Mucosa of descending colon (tissue), 3 donors: Measurements from ENCODE around the gene LRRIQ4. TPM values are rescaled to one million over a fixed set of nuclear protein-coding genes. Genes with fewer than 3 reads are reported as not detected.

Experiments
- ATAC-seq: fragments of 200-7000 bp; cut with Tn5 transposase; one replicate; pipeline ENCODE4 v1.9.1; 2020; ENCODE audit warnings: mild to moderate bottlenecking, moderate library complexity
- DNase-seq, 3 donors: peaks; one replicate each; pipeline ENCODE4 v3.0.0-alpha.2; 2020
- H3K36me3 ChIP-seq: fragments of 200-600 bp; one replicate; pipeline ENCODE4 v1.8.0; 2021; ENCODE audit warnings: low read depth, mild to moderate bottlenecking
- H3K4me1 ChIP-seq: fragments of 200-600 bp; one replicate; pipeline ENCODE4 v1.8.0; 2021; ENCODE audit warnings: low read depth, mild to moderate bottlenecking
- H3K4me3 ChIP-seq: fragments of 200-600 bp; one replicate; pipeline ENCODE4 v1.8.0; 2021; ENCODE audit warnings: mild to moderate bottlenecking
- H3K9me3 ChIP-seq: fragments of 200-600 bp; one replicate; pipeline ENCODE4 v1.8.0; 2021; ENCODE audit warnings: mild to moderate bottlenecking
- CTCF ChIP-seq: fragments of 200-600 bp; IDR thresholded peaks from one replicate; pipeline ENCODE4 v1.8.0; 2022; ENCODE audit warnings: antibody characterized with exemption, mild to moderate bottlenecking
- intact Hi-C, 2 donors: fragments of 100-400 bp; cut with DNase I in 1 of 2; cut with micrococcal nuclease in 1 of 2; formaldehyde crosslinking; loops; one replicate each; pipeline versions ENCODE4 v1.11.0 to v1.11.1; 2022; cut with DNase I, micrococcal nuclease
- long read RNA-seq, 2 donors: library from polyadenylated mRNA; unstranded; transcript quantifications; one replicate each; pipeline ENCODE4 v2.0.0, GENCODE V29; 2019 to 2021
- total RNA-seq, 3 donors: library from RNA; stranded (reverse); fragmentation: NEBNext Ultra II Directional in 2 of 3; extraction: Animal tissue kit (Norgen Biotek cat#: 25700) in 2 of 3; gene quantifications; one replicate each; pipeline versions ENCODE4 v1.2.1 to v1.2.4, GENCODE V29; 2021 to 2023
- donor health status: DM: no; HTN: no; CAD: no; lungs with moderate emphysema.
- donor health status: DM: no; HTN: no; CAD: no.
- donor health status: DM: no; HTN: yes; CAD: no.

Gene LRRIQ4
- under 1 TPM in 1 of 3 donors, not detected in 2; 0.22 TPM for total RNA-seq
- long read RNA-seq, donor 1 = 0 reads
- long read RNA-seq, donor 2 = 0 reads

DNA sequence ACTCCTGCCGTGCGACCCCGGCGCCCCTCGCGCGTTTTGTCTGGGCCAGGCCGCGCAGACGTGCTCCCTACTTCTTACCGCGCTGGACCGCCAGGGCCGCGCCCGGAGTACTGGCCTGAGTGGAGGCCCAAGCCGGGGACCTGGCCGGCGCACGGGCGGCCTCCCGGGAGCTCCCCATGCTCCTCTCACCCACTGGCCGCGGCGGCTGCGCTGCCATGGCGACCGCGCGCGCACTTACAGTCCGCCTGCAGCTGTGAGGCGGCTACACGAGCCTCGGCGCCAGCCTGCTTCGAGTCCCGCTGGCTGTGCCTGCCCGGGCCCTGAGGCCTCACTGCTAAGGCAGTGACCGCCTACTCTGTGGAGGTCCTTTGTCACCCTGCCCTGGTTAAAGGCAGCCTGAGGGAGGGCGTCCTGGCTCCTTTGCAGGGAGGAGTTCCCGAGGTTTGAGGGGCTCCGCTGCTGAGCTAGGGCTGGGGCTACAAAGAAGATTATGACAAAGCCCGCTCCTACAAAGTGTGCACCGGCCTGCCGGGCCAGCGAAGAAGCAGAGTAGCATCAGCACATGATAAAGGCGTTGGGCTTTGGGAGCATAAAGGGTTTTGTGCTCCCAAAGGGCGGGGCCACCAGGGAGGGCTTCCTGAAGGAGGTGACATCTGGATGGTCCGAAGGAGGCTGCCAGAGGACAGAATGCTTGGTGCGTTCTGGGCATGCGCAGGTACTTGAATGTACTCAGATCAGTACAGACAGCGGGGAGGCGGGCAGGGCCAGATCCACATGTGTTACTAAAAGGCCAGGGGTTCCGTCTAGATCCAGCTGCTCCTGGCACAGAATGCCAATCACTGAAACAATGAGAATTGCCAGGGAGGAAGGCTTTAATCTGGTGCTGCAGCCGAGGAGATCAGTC is at the start of gene LRRIQ4, which contains the start of gene LRRC34:
Gene LRRIQ4 (plus strand): TSS at position 539 of the 904 bp plus-strand sequence. CDS start 9,052 bp downstream, outside the sequence.
Gene LRRC34 (minus strand): TSS at position 573 of the 904 bp plus-strand sequence. CDS start 356 bp downstream, at position 217.
- no peaks in the 10 kb centered on the region for H3K9me3 ChIP-seq

GRCh38 chr3:169764312-169764881 is 48.3 kb upstream of the LRRIQ4 start:
- no peak for TF ChIP-seq CTCF
- Histone ChIP-seq H3K4me3 (peak overlapping the region; percentile 75), H3K4me1 (peaks cover 6% of the 10 kb centered on the region), H3K36me3 (no peaks in the 10 kb centered on the region), H3K9me3 (no peaks in the 10 kb centered on the region)
- DNase-seq (peak; percentile 67 to 83 (median 81)), ATAC-seq (peak; percentile 59)
- intact Hi-C loops = no loop called here

More for the DNA sequence above, at the start of gene LRRIQ4, which contains the start of gene LRRC34:
- intact Hi-C loops = no loop called here
- no peak within 1 kb of the TSS for H3K4me3 ChIP-seq
- H3K36me3 ChIP-seq = no peaks in the 10 kb centered on the region
- TF ChIP-seq CTCF = no peak
- peak; percentile 81 to 88 (median 82) for DNase-seq
- peaks cover 10% of the 10 kb centered on the region for H3K4me1 ChIP-seq
- peak; percentile 87 for ATAC-seq

DNA sequence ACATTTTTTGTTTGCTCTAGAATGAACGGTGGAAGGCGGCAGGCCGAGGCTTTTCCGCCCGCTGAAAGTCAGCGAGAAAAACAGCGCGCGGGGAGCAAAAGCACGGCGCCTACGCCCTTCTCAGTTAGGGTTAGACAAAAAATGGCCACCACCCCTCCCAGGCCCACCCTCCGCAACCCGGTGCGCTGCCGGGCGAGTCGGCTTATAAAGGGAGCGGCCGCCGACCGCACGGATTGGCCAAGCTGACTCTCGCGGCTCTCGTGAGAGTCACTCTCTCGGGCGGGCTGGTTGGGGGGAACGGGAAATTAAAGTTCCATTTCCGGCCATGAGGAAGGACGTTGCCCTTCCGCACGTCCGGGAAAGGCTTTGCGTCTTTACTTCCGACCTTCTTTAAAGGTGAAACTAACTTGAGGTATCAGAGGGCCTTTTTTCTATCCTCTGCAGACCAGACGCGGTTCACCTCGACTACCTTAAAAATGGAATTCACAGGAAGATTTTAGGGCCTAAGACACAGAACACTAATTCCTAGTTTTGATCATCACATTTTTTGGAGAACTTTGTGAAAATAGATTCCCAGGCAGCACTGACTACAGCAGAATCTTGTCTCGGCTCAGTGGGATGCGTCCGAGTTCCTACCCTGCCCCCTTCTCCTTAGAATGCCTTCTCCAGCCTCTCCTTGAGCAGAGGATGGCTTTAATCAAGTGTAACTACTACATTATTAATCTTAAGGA is 47.6 kb upstream of the LRRIQ4 start, which contains the start of gene TERC:
Gene TERC (minus strand): TSS at position 179 of the 731 bp plus-strand sequence.
- intact Hi-C loops = no loop called here
- Histone ChIP-seq H3K36me3 (no peaks in the 10 kb centered on the region), H3K4me3 (peak within 1 kb of the TSS; percentile 75), H3K9me3 (no peaks in the 10 kb centered on the region), H3K4me1 (peaks cover 6% of the 10 kb centered on the region)
- ATAC-seq = peak; percentile 93
- no peak for TF ChIP-seq CTCF
- peak; percentile 93 to 96 (median 95) for DNase-seq

DNA sequence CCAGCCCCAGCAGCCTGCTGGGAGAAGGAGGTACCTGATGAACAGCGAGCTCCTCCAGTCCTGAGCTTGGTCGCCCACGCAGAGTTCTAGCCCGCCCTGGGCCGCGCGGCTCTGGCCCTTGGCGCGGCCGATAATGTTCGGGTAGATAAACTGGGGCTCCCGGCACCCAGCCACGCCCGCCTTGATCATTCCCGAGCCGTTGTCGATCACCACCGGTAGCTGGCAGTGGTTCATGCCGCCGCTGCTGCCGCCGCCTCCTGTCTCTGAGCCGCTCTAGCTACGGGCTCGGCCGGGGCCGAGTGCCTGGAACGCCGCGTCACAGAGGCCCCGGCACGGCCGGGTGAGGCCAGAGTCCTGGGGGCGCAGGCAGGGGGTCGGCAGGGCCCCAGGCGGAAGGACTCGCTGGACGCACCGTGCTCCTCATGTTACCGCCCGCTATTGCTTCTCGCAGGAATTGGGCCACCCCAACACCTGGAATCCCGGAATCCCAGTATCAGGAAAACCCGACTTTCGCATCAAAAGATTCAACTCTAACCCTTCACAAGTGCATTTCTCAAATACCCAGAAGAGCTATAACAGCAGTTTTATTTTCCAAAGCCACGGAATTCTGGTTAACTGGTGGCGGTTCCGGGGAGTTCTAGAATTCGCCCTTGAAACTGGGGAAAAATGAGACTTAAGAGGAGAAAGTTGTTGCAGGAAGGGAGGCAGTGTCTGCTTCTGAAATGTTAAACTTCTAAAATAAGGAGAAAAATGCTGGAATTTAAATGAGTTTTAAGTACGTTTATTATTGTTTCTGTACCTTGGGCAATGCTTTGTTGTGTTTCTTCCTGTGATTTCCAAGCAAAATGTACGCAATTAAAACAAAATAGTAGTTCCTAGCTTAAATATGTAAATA is 43.1 kb upstream of the LRRIQ4 start, which contains the start of gene ACTRT3:
Gene ACTRT3 (minus strand): TSS at position 275 of the 895 bp plus-strand sequence. CDS start 41 bp downstream, at position 234.
- DNase-seq = peak; percentile 80 to 86 (median 84)
- TF ChIP-seq CTCF = no peak
- H3K36me3 ChIP-seq = no peaks in the 10 kb centered on the region
- peak; percentile 33 for ATAC-seq
- H3K4me1 ChIP-seq = peaks cover 8% of the 10 kb centered on the region
- H3K9me3 ChIP-seq = no peaks in the 10 kb centered on the region
- peak within 1 kb of the TSS; percentile 31 for H3K4me3 ChIP-seq
- intact Hi-C loops = no loop called here
